AG09309 (cell line): Measurements from ENCODE around the gene ACVRL1.

Source experiments
- DNase-seq: peaks from one replicate; pipeline ENCODE4 v3.0.0-alpha.2; 2010; ENCODE audit warnings: low read depth
- H3K4me3 ChIP-seq: 2 replicates; pipeline ENCODE4 v1.5.1; 2011; ENCODE audit warnings: mild to moderate bottlenecking, low read depth, low read length, moderate library complexity; ENCODE audit not compliant: control insufficient read depth
- CTCF ChIP-seq: IDR thresholded peaks from 2 replicates; pipeline ENCODE4 v1.5.1; 2011; ENCODE audit warnings: mild to moderate bottlenecking, low read depth, low read length, inconsistent platforms; ENCODE audit not compliant: insufficient read depth, control insufficient read depth; ENCODE audit errors: missing control alignments

Gene ACVRL1

DNA sequence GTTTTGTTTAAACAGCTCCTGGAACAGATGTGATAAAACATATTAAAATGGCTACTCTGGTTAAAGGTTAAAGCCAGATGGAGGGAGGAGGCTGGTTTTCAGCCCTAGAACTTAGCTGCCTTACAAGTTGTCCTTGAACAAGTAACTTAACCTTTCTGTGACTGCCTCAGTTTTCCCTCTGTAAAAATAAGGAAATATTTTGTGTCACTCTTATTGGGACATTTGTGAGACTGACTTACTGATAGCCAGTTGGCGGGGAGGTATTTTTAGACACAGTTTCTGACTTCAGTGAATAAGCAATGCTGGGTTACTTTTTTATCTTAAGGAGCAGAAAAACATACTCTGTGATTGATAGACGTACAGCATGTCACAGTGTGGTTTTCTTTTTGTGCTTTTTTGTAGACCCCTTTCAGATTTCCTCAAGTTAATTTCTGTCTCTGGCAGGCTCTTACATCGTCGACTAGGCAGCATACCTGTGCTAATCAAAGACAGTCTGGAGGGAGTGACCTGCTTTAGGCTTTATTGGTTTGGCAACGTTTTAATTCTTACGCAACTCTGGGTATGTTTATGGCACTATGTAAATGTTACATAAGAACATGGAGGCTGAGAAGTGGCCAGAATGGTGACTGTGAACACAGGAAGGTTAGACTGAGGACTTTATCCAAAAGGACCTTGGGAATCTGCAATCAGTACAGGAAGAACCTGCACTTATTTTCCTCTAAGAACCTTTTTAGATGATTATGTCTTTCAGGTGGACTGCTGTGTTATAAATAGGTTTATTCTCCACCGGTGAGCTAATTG, 47.5 kb downstream of the ACVRL1 start:
- no peak for TF ChIP-seq CTCF
- DNase-seq, result no peak
- H3K4me3 ChIP-seq, result no peak overlapping the region

- no peak overlapping the region for H3K4me3 ChIP-seq
- no peak for DNase-seq
- TF ChIP-seq CTCF, result no peak
Observed at GRCh38 chr12:51955702-51956101, 48.4 kb downstream of the ACVRL1 start.

GRCh38 chr12:51958542-51958941, 51.2 kb downstream of the ACVRL1 start:
- no peak for TF ChIP-seq CTCF

DNA sequence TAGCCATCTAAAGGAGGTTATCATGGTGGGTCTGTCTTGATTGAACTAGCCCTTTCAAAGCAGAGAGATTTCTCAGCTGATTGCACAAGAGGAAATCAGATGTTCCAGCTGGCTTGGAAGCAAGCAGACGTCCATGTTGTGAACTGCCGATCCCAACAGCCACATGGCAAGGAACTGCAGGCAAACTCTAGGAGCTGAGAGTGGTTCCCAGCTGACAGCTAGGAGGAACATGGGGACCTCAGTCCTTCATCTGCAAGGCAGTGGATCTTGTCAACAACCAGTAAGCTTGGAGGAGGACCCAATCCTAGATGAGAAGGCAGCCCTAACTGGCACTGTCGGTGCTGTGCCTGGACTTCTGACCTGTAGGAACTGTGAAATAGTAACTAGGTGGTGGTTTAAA, 51.9 kb downstream of the ACVRL1 start:
- TF ChIP-seq CTCF, result no peak
- no peak overlapping the region for H3K4me3 ChIP-seq
- DNase-seq, result no peak

More at GRCh38 chr12:51958542-51958941, 51.2 kb downstream of the ACVRL1 start:
- no peak overlapping the region for H3K4me3 ChIP-seq
- DNase-seq, result no peak

GRCh38 chr12:51959921-51960320, 52.6 kb downstream of the ACVRL1 start:
- DNase-seq, result no peak
- H3K4me3 ChIP-seq, result no peak overlapping the region
- no peak for TF ChIP-seq CTCF

GRCh38 chr12:51960488-51960887, 53.2 kb downstream of the ACVRL1 start:
- DNase-seq, result no peak
- no peak overlapping the region for H3K4me3 ChIP-seq
- TF ChIP-seq CTCF, result no peak
